ENCODE data around the gene MRS2.
"Not testable (repeated sequence)": the region's sequence is repeated elsewhere in the genome, so short reads cannot be mapped to it uniquely, and the experiment has no call there.

MRS2 gene

GRCh38 chr6:24391208-24391607 is 11.5 kb upstream of the MRS2 start:
- no peak for DNase-seq

- no peak for DNase-seq
Observed at GRCh38 chr6:24391756-24392405, 10.9 kb upstream of the MRS2 start.

- DNase-seq, result no peak
Observed at GRCh38 chr6:24394061-24394779, 8.5 kb upstream of the MRS2 start.

GRCh38 chr6:24394780-24395437 is 7.8 kb upstream of the MRS2 start:
- no peak for DNase-seq

- no peak for DNase-seq
Observed at GRCh38 chr6:24396824-24397223, 5.9 kb upstream of the MRS2 start.

GRCh38 chr6:24397631-24398030 is 5.1 kb upstream of the MRS2 start:
- no peak for DNase-seq

- DNase-seq, result not testable (repeated sequence)
Observed at GRCh38 chr6:24400045-24401039, 2.4 kb upstream of the MRS2 start.

- no peak for DNase-seq
Observed at GRCh38 chr6:24401458-24401857, 1.3 kb upstream of the MRS2 start.

- DNase-seq, result no peak
Observed at GRCh38 chr6:24403501-24403824, 727 bp downstream of the MRS2 start.

- DNase-seq, result no peak
Observed at GRCh38 chr6:24405262-24405661, 2.5 kb downstream of the MRS2 start.

GRCh38 chr6:24408719-24409410 is 6.1 kb downstream of the MRS2 start:
- DNase-seq, result no peak

GRCh38 chr6:24410622-24411021 is 7.9 kb downstream of the MRS2 start:
- DNase-seq, result no peak

GRCh38 chr6:24412294-24412693 is 9.6 kb downstream of the MRS2 start:
- no peak for DNase-seq

- not testable (repeated sequence) for DNase-seq
Observed at GRCh38 chr6:24414531-24414930, 11.8 kb downstream of the MRS2 start.

GRCh38 chr6:24415753-24416152 is 13.0 kb downstream of the MRS2 start:
- no peak for DNase-seq

- no peak for DNase-seq
Observed at GRCh38 chr6:24419526-24419925, 16.8 kb downstream of the MRS2 start.

- DNase-seq, result no peak
Observed at GRCh38 chr6:24425091-24425490, 22.4 kb downstream of the MRS2 start.

- no peak for DNase-seq
Observed at GRCh38 chr6:24426729-24427446, 24.2 kb downstream of the MRS2 start.

GRCh38 chr6:24428615-24429014 is 25.9 kb downstream of the MRS2 start:
- no peak for DNase-seq

- no peak for DNase-seq
Observed at GRCh38 chr6:24429146-24429545, 26.4 kb downstream of the MRS2 start.

- no peak for DNase-seq
Observed at GRCh38 chr6:24430086-24430485, 27.4 kb downstream of the MRS2 start.

- DNase-seq, result peak; percentile 2 to 16
Observed at GRCh38 chr6:24431045-24431451, 28.3 kb downstream of the MRS2 start.
